AG09319 (cell line): ENCODE data around the gene KCTD20.

Source experiments
- DNase-seq: peaks from one replicate; pipeline ENCODE4 v3.0.0-alpha.2; 2010; ENCODE audit warnings: low read depth; ENCODE audit errors: extremely low read depth
- CTCF ChIP-seq: IDR thresholded peaks from 2 replicates; pipeline ENCODE4 v1.5.1; 2011; ENCODE audit warnings: low read depth, mild to moderate bottlenecking, inconsistent platforms, low read length, moderate library complexity

The KCTD20 gene

GRCh38 chr6:36493859-36494258, 51.1 kb downstream of the KCTD20 start:
- TF ChIP-seq CTCF, result no peak
- DNase-seq, result no peak

GRCh38 chr6:36495086-36495485, 52.3 kb downstream of the KCTD20 start:
- TF ChIP-seq CTCF, result no peak
- DNase-seq, result no peak

GRCh38 chr6:36499918-36500317, 57.1 kb downstream of the KCTD20 start:
- TF ChIP-seq CTCF, result no peak

DNA sequence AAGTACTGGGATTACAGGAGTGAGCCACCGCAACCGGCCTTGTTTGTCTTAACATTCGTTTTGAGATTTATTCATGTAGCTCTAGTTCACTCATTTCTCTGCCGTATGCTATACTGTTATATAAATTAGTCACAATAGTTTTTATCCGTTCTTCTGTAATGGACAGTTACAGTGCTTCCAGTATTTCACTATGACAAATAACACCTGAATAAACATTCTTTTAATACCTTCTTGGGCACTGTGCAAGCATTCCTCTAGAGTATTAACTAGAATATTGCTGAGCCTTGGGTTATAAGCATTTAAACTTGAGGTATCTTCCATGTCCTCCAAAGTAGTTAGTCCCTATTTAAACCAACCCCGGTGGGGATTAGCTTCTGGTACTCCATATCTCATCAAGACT, 58.9 kb downstream of the KCTD20 start:
- no peak for TF ChIP-seq CTCF
- no peak for DNase-seq

More at GRCh38 chr6:36499918-36500317, 57.1 kb downstream of the KCTD20 start:
- DNase-seq, result no peak

GRCh38 chr6:36504181-36504580, 61.4 kb downstream of the KCTD20 start:
- TF ChIP-seq CTCF, result no peak
- no peak for DNase-seq

GRCh38 chr6:36504982-36505381, 62.2 kb downstream of the KCTD20 start:
- TF ChIP-seq CTCF, result no peak
- no peak for DNase-seq

DNA sequence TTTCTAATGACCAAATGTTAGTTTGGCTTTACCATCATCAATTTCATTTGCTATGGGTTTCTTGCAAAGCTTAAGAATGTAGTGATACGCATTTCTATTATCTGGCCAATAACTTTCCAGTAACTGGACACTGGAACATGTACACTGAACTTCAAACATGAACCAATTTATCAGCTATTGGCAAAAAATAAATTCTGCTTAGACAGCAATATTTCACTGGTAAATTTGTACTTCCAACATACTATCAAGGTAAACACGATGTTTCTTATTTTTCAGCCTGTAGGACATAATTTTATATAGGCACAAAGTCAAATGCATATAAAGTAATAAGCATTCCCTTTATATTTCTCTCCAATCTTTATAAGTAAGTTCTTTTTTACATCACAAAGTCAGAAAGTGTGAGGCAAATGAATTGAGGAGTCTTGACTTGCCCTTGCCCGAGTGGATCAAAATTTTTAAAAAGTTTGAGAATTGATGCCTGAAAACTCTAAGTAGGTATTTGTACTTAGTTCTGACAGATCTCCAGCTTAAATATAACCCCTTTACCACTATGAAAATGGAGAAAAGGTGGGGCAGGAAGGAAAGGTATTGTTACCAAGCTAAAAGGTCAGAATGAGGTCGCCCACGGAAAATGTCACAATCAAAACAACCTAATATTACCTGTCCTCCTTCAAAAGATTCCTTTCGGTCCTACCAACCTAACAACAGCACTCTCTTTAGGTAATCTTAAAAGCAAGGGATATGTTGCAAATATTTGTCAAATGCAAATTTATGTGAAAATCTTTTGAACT, 63.1 kb downstream of the KCTD20 start:
- no peak for DNase-seq
- TF ChIP-seq CTCF, result no peak
